NCI-H2081 (cell line): Measurements from ENCODE around the gene TMEM135.
A peak's percentile ranks its signal among the peaks of the same experiment; 100 is the strongest.
"Not testable (repeated sequence)": the region's sequence is repeated elsewhere in the genome, so short reads cannot be mapped to it uniquely, and the experiment has no call there.

Experiments
- DNase-seq, 2 experiments: peaks; one replicate each; lab custom pipeline; 2025; lab: John Stamatoyannopoulos, UW

TMEM135 gene

DNA sequence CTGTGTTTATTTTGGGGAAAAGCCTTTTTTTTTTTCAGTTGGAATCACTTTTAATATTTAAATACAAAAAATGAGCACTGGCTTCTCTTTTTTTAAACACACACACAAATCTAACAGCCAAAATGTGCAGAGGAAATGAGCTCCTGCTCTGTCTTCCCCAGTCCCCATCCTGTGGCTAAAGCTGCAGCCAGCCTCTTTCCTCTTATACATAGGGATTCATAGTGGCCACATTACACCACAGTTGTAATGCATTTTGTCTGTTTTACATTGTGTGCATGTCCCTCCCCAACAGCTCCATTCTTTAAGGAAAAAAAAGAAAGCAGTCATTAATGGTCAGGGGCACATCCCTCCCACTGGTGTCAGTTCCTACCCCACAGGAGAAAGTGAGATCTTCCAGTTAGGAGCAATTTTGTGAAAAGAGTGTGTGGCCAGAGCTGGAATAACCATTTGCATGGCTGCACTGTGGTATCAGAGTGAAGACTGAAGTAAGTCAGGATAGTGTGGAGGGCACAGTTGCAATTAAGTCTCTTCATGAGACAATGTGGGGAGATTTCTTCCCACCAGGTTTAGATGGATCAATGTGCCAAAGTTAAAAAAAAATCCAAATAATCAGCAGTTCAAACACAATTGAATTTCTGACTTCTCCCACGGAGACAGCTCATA lies 220.6 kb downstream of the TMEM135 start:
- DNase-seq: no peak

DNA sequence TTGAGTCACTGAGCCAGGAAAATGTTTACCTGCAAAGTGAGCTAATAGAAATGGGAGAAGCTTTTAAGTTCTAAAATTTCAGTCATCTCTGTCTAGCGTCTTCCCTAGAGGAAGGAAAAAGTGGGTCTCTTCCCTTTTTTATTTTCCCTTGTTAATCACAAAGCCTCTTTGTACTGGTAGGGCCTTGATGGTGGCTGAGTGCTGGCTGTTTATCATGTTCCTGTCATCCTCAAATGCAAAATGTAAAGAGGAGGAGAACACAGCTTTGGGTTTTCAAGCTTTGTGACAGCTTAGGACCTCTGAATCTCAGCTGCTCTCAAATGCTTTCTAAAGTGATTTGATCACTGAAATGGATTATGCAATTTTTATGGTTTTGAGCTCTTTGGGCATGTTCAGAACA lies 222.0 kb downstream of the TMEM135 start:
- DNase-seq: no peak

DNA sequence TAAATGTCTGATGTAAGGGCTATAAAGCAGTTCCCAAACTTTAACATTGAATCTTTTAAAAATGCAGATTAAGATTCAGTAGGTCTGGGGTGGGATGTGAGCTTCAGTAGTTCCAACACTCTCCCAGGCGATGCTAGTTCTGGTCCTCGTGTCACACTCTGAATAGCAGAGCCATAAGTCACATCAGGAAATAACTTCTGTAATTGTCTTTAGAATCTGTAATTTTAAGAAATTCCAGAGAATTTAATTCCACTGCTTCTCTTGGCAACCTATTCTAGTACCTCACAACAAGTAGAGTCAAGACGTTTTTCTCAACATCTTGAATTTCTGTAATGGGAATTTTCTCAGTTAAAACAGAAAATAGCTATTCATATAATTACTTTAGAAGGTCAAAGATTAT lies 223.1 kb downstream of the TMEM135 start:
- no peak for DNase-seq

DNA sequence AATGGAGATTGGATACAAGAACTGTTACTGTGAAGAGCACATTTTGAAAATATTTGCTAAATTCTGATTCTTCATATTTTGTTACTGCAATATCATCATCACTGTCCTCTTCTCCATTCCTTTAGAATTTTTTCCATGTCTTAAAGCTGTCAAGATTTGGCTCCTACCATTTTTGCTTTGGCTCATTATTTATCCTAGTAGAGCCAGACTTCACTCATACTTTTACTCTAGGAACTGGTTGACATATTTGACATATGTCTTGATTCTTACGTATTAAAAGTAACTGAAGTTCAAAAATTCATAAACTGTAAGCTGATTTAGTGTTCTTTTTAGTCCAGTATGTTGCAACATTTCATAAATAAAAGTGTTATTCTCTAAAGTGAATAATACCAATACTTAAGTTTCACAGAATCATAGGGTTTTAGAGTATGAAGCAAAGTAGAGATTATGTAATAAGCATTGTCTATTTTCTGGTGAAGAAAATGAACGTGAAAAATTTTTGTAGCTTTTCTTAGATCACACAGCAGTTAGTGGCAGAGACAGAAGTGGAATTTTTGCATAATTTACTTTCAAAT lies 225.6 kb downstream of the TMEM135 start:
- no peak for DNase-seq

DNA sequence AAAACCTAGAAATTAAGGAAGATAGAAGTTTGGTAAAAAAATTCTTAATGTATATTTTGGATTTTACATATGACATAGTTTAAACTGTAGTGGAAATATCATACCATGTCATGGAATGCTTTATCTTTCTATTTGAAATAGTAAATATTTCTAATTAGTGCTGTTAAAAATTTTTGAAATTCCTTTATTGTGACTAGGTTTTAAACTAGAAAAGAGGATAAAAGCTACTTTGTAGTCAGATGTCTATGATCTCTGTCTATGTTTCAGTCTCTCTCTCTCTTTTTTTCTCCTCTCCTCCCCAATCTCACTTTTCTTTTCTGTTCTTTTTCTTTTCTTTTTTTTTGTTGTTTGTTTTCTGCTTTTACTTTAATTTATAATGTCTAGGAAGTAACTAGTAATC lies 226.2 kb downstream of the TMEM135 start:
- DNase-seq: no peak

DNA sequence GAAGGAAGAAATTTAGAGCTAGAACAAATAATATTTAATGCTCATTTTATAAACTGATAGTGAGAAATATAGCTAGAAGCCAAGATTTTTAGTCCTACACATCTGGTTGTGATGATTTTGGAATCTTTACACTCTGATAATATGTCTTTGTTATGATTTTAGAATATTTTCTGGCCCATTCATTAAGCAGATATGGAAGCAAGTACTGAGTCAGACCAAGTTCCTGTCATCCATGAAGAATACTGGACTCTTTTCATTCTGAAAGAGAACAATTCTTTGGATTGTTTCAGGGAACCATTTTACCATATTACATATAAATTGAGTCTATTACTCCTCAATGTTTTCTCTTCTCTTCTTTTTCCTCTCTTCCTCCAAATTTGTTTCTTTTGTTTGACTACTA lies 227.4 kb downstream of the TMEM135 start:
- DNase-seq: no peak

DNA sequence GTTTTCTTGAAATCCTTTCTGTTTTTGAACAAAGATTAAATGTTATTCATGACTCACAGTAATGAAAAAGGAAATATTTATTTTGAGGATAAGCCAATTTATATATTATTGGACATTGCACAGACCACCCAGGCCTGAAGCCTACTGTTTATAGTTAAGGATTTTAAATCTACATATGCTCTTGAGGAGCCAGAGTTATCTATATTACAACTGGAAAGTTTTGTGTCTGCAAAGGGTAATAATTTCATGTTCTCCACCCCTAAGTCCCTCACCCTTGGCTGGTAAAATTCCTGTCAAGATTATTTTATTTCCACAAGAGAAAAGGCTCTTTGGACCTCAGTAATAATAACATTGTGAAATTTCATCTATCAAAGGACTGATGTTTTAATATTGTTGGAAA lies 228.2 kb downstream of the TMEM135 start:
- no peak for DNase-seq

DNA sequence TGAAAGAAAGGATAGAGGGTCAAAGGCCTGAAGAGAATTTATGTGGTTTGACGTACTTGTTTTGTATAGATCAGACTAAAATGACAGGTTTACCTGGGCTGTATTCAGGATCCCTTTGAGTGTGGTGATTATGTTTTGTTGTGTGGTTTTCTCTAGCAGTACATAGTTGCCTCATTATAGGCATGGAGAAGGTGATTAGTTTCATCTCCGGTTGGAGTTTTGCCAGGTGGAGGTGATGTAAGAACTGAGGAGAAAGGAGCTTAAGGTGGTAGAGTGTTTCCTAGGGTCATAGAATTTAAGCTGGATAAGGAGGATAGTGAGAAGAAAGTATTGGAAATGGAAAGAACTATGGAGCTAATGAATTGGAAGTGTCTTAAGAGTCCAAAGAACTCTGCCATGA lies 229.0 kb downstream of the TMEM135 start:
- peak in 1 of 2 experiments; percentile 30 for DNase-seq

DNA sequence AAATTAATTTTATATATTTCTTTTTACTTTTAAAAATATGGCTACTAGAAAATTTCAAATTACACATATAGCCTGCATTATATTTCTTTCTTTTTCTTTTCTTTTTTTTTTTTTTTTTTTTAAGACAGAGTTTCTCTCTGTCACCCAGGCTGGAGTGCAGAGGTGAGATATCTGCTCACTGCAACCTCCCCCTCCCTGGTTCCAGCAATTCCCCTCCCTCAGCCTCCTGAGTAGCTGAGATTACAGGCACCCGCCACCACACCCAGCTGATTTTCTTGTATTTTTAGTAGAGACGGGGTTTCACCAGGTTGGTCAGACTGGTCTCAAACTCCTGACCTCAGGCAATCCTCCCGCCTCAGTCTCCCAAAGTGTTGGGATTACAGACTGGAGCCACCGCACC lies 234.2 kb downstream of the TMEM135 start:
- not testable (repeated sequence) for DNase-seq

DNA sequence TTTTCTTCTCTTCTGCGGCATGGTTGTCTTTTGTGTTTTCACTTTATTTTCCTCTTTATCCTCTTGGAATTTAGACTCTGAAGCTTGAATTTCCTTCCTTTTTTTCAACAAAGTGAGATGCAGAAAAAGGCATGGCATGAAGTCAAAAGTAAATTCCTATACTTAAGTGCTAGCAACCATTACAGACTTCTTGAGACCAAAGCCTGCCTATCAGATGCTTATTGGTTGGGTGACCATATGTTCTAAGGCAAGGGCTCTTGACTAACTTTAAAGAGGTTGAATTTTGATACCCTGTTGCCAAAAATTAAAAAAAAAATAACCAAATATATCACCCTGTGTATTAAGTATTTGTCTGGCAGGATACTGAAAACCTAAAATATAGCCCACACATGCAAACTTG lies 237.4 kb downstream of the TMEM135 start:
- DNase-seq: no peak

DNA sequence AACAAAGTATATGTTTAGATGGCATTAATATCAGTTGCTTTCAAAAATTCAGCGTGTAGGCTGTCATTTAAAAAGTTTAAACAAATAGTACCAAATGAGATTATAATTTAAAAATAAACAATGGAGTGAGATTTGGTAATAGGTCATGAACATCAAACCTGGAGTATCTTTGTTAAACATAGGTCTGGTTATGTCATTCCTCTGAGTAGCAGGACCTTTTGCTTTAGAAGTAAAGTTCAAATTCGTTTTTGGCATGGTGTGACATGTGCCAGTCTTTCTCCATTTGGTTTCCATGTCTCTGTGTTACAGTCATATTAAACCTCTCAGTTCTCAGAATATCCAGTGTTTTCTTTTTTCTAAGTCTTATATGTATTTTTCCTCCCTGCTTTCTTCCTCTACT lies 242.4 kb downstream of the TMEM135 start:
- no peak for DNase-seq

DNA sequence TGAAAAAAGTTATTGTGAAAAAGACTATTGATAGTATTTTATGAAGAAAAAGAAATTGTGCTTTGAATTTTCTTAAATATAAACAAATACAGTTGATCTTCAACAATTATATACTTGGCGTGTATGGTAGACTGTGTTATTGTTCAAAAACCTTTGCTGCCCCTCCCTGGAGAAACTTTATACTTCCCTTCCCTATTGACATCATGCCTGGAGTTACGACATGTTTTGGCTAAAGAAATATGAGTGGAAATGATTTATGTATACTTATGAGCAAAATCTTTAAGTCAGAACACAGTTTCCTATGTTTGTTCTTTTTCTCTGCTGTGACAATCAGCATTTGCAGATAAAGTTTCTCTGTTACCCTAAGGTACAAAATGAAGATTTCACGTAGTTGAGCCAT lies 243.8 kb downstream of the TMEM135 start:
- no peak for DNase-seq

DNA sequence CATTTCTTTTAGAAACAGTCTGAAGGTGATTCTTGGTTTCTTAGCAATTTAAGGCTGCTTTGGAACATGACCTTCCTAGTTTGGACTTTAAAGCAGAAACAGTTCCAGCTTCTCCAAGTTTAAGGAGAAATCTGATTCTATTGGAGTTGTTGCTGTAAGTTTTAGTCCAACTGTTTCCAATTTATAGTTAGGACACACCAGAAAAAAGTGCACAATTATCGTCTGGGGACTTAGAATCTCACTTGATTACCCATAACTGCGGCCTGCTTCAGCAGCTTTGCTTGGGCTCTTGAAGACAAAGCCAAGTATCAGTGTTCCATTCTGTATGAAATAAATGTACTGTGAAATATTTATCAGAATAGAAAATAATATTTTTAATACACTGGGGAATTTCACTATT lies 246.6 kb downstream of the TMEM135 start:
- no peak for DNase-seq

DNA sequence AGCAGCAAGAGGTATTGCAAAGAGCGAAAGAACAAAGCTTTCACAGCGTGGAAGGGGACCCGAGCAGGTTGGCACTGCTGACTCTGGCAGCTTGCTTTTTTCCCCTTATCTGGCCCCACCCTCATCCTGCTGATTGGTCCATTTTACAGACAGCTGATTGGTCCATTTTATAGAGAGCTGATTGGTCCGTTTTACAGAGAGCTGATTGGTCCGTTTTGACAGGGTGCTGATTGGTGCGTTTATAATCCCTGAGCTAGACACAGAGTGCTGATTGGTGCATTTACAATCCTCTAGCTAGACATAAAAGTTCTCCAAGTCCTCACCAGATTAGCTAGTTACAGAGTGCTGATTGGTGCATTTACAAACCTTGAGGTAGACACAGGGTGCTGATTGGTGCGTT lies 247.9 kb downstream of the TMEM135 start:
- not testable (repeated sequence) for DNase-seq

DNA sequence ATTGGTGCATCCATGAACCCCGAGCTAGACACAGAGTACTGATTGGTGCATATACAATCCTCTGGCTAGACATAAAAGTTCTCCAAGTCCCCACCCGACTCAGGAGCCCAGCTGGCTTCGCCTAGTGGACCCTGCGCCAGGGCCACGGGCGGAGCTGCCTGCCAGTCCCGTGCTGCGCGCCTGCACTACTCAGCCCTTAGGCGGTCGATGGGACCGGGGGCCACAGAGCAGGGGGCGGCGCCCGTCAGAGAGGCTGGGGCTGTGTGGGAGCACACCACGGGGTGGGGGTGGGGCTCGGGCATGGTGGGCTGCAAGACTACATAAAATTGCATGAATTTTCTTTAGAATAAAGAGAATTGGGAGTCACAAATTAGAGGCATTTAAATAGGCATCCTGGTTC lies 248.6 kb downstream of the TMEM135 start:
- DNase-seq: no peak

DNA sequence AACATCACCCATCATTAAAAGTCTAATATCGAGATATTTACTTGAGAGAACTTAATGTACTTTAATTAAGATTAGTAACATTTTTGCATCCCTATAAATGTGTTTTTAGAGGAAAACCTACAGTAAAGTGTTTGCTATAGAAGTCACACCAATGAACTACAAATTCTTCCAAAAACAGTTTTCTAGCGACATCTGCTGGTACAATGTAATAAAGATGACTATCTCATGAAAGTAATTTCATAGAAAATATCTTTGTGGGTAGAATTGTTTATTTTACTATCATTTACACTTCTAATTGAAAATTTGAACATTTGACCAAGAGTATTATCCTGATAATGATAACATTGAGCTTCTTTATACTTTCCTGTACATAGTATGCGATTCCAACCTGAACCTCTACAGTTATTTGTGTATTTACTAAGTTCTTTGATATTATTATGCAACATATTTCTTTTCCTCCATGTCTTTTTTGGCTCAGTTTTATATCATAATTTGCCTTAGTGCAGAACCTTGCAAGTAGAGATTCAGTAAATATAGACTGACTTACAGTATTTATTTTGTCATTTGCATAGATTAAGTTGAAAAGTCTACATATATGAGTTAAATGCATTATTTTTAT lies 252.7 kb downstream of the TMEM135 start:
- peak; percentile 24 to 66 for DNase-seq

DNA sequence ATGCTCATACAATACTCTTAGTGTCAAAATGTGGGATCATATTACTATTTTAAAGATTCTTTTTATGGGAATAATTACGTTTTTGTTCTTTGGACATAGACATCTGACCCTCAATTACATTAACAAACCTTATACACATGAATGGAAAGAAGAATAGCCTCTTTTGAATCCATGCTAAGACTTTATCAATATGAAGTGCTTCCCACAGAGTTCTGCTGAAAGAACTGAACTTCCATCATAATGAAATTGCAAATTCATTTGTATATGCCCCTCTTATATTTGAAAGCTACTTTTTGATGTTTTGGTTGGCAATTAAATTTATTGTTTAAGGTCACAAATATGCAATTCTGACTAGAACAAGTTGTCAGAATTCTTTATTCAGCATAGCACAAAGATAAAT lies 254.9 kb downstream of the TMEM135 start:
- DNase-seq: no peak

DNA sequence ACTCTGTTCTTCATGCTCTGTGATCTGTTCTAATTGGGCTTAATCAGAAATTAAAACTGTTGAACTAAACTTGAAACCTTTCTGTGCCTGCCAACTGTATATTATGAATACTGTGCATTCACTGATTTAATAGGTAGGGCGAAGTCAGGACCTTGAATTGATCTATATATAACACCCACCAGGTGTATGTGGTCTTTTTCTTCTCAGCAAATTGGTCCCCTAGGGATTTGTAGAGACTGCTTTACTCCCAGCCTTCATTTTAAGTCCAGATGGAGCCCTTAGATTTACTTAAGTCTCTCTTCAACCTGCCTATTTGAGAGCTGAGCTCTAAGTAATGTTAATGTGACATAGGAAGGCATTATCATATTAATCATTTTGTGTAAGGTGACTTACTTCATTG lies 257.5 kb downstream of the TMEM135 start:
- DNase-seq: peak; percentile 34 to 77

DNA sequence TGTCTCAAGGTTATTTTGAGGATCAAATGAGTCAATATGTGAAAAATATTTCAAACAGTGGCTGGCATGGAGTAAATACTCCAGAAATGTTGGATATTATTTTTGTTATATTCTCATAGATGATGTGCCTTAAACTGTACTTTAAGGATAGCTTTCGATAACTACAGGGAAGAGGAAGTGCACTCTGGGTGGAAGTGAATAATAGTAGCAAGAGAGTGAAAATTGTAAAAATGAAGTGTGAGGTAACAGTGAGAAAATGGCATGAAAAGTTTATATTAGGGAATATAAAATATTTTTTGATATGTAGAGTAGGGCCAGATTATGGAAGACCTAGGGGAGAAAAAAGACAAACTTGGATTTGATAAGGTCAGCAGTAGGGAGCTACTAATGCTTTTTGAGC lies 258.9 kb downstream of the TMEM135 start:
- DNase-seq: no peak

DNA sequence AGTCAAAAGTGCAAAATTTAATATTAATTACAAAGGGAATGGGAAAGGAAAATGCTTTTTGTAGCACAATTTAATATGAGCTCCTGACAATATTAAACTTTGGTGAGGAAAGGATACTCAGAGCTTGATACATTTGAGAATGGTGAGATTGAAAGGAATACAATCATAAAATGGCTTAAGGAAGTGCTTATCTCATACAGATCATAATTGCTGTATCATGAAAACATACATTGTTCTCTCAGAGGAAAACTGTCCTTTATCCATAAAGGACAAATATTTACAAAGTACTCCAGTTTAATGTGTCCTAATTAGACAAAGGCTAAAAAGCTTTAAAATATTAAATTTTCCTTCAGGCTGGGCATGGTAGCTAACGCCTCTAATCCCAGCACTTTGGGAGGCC lies 260.4 kb downstream of the TMEM135 start:
- DNase-seq: peak in 1 of 2 experiments; percentile 56

DNA sequence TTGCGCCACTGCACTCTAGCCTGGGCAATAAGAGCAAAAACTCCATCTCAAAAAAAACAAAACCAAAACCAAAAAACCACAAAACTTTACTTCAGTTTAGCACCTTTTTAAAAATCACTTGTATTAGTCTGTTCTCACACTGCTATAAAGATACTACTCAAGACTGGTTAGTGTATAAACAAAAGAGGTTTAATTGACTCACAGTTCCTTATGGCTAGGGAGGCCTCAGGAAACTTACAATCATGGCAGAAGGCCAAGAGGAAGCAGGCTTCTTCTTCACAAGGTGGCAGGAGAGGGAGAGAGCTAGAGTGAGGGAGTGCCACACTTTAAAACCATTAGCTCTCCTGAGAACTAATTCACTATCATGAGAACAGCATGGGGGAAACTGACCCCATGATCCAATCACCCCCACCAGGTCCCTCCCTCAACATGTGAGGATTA lies 261.3 kb downstream of the TMEM135 start:
- no peak for DNase-seq

DNA sequence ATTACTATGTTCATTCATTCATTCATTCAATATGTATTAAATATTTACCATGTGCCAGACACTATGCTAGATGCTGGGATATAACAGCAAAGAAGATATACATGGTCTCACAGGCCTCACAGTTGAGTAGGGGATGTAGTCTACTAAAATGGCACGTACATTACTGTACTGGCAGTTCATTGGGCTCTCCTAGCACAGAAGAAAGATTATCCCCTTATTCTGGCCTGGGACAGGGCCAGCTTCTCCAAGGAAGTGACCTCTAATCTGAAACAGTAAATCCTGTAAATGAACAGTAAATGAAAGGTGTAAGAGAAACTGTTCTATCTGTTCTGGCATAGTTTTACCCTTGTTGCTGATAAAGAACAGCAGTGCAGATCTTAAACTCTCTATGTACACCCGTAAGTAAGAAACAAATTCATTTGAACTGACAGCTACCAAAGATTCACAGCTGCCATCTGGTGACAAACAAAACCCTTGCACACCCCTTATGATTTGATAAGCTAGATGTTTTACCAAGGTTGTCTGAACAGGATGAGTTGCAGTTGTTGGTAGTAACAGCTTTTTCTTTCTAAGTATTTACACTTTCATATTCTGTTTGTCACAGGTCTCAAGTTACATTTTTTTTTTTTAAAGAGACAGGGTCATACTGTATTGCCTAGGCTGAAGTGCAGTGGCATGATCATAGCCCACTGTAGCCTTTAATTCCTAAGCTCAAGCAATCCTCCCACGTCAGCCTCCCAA lies 263.1 kb downstream of the TMEM135 start:
- no peak for DNase-seq
